GM18873 (cell line): ENCODE data around the gene MGAT1.
"Not testable (repeated sequence)": the region's sequence is repeated elsewhere in the genome, so short reads cannot be mapped to it uniquely, and the experiment has no call there.

ENCODE experiments used
- ATAC-seq: cut with Tn5 transposase; IDR thresholded peaks from one replicate; pipeline ENCODE4 v1.9.1; 2021; ENCODE audit warnings: mild to moderate bottlenecking, moderate library complexity, moderate number of reproducible peaks; ENCODE audit not compliant: unreplicated experiment, low FRiP score

The MGAT1 gene

DNA sequence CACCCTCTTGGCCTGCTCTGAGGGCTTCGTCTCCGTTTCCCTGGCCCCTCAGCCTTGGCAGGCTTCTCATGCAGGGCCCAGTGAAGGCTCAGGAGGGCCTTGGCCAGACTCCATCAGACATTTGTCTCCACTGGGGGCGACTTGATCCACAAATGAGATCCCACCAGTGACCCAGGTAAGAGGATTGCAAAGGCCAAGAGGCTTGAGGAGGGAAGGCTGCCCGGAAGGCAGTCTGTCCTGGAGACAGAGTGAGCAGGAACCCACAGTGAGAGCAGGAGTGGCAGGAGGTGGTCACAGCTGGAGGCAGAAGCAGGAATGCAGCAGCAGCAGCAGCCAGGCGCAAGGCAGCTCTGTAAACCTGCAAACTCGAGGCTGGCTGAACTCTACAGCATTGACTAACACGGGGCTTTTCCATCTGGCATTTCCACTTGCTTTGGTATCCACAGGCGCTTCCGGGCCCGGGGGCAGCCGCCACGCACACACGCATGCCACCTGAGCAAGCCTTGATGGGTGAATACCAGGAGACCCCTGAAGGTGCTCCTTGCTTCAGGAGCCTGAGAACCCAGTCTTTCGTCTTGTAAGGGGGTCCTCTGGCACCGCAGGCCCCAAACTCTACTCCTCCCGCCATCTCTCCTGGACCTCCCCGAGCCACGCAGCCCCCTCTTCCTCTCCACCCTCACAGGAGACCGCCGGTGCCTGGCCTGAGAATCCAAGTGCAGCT, 14.7 kb downstream of the MGAT1 start:
- no peak for ATAC-seq

GRCh38 chr5:180786531-180787398, 15.8 kb downstream of the MGAT1 start:
- no peak for ATAC-seq

- ATAC-seq: no peak
These were observed 16.8 kb downstream of the MGAT1 start for GRCh38 chr5:180785794-180786221.

- no peak for ATAC-seq
These were observed 17.4 kb downstream of the MGAT1 start for GRCh38 chr5:180785121-180785781.

DNA sequence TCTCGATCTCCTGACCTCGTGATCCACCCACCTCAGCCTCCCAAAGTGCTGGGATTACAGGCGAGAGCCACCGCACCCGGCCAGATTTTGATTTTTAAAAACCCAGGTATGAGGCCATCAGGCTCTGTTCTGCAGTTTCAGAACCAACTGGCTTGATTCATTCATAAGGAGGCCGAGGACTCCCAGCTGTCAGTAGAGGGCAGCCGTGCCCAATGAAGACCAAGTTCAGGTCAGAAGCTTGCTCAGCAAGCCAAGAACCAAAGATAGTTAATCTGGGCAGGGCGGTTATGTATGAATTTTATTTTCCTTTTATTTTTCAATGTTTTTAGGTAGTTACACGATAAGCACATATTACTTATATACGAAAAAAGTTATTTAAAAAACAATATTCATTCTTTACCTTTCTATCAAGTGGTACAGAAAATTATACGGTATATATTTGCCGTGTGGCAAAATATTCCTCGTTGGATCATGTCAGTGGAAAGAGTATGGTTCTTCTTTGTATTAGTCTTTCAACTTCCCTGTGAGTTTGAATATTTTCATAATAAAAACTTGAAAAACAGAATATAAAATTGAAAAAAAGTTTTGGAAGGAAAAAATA, 18.0 kb downstream of the MGAT1 start:
- no peak for ATAC-seq

DNA sequence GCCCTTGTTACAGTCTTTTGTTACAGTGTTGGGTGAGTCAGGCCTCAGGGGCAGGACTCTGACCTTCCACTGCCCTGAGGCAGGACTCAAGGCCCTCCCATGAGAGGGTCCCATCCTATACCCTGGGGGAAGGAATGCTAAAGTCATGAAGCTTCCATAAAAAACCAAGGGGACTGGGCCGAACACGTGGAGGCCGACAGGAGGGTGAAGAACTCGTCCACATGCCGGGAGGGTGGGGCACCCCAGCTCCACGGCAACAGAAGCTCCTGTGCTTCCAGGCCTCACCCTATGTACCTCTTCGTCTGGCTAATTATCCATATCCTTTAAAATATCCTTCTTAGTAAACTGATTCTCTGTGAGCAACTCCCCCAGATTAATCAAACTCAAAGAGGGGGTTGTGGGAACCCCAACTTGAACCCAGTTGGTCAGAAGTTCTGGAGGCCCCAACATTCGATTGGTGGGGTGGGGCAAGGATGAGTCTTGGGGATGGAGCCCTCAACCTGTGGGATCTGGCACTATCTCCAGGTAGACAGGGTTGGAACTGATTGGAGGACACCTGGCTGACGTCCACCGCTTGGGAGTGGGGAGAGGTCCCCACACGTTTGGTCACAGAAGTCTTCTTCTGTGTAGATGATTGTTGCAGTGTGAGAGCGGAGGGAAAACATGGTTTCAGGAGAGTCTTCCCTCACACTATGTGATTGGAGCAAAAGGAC, 19.1 kb downstream of the MGAT1 start:
- ATAC-seq: no peak

- ATAC-seq: no peak
These were observed 19.9 kb downstream of the MGAT1 start for GRCh38 chr5:180782748-180783147.

GRCh38 chr5:180781900-180782326, 20.7 kb downstream of the MGAT1 start:
- not testable (repeated sequence) for ATAC-seq

DNA sequence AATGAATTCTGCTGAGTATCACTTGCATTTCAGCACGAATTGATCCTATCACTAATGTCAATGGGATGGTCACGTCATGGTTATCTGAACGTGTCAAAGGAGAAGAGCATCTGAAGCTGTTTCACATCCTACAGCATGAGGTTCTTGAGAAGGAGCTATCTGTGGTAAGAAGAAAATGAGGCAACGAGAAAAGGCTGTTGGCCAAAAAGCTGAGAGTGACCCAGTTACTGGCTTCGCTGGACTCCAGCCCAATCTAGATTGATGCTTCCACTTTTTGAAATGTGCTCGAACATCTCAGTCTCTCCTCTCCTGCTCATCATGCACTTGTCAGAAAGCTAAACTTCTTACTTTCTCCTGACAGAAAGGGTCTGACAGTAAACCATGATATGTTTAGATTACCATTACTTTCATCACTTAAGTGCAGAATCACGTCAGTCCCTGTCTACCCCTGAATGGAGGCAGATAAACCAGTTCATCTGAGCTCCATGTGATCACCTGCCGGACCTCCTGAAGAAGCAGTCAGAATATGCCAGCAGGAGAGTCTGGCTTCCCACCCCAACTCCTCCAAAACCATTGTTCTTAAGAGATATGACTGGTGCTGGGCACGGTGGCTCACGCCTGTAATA, 22.5 kb downstream of the MGAT1 start:
- ATAC-seq: no peak

DNA sequence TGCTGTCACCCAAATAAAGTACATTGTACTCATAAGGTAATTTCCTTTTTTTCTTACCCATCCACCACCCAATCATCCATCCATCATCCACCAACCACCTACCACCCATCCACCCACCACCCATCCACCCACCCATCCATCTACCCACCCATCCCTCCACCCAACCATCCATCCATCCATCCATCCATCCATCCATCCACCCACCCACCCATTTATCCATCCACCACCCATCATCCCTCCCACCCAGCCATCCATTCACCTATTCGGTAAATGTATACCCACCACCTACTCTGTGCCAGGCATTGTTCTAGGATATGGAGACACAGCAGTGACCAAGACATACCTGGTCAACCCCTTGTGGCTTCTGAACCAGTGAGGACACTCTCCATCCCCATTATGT, 25.1 kb downstream of the MGAT1 start:
- no peak for ATAC-seq

DNA sequence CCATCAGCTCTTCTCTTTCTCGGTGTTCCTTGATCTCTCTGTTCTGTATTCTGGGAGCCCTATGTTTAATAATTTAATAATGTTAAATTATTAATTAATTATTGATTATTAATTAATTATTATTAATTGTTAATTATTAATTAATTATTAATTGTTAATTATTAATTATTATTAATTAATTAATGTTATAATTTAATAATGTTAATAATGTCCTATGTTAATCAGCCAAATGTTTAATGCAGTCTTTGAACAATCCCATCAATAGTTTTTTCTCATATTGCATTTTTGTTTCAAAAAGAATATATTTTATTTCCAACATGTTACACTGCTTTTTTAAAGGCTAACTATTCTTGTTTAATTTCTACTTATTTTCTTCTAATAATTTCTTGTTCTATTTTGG, 26.2 kb downstream of the MGAT1 start:
- no peak for ATAC-seq

GRCh38 chr5:180775624-180776023, 27.0 kb downstream of the MGAT1 start:
- no peak for ATAC-seq

- ATAC-seq: no peak
These were observed 30.8 kb downstream of the MGAT1 start for GRCh38 chr5:180771839-180772238.

DNA sequence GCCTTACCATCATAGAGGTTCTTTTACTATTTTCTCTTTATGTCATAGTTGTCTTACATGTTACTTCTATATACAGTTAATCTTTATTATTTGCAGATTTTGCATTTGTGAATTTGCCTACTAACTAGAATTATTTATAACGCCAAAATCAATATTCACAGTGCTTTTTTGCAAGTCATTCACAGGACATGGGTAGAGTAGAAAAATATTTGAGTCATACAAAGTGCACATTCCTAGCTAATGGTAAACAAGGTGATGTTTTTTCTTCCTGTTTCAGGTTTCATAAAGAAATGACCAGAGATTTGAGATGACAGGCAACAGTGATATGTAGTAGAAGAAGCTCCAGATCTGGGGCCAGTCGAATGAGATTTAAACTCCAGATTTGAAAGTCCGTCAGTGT, 32.8 kb downstream of the MGAT1 start:
- no peak for ATAC-seq

DNA sequence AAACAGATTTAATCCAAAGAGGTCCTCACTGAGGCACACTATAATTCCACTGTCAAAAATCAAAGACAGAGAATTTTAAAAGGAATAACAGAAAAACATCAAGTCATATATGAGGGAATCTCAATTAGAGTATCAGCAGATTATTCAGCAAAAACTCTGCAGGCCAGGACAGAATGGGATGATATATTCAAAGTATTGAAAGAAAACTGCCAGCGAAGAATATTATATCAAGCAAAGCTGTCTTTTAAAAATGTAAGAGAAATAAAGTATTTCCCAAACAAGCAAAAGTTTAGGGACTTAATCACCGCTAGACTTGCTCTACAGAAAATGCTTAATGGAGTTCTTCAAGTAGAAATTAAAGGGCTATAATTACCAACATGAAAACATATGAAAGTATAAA, 47.0 kb downstream of the MGAT1 start:
- no peak for ATAC-seq

- no peak for ATAC-seq
These were observed 58.4 kb downstream of the MGAT1 start for GRCh38 chr5:180744253-180744652.

GRCh38 chr5:180742727-180743126, 59.9 kb downstream of the MGAT1 start:
- ATAC-seq: no peak

DNA sequence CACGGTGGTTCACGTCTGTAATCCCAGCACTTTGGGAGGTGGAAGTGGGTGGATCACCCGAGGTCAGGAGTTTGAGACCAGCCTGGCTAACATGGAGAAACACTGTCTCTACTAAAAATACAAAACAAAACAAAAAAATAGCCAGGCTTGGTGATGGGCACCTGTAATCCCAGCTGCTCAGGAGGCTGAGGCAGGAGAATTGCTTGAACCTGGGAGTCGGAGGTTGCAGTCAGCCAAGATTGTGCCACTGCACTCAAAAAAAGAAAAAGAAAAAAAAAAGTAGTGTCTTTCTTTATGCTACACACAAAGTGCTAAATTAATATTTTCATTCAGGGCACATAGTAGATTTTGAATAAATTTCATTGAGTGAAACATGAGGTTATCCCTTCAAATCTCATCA, 61.7 kb downstream of the MGAT1 start:
- ATAC-seq: not testable (repeated sequence)

GRCh38 chr5:180739958-180740357, 62.6 kb downstream of the MGAT1 start, which contains the start of gene OR2Y1:
TSS of gene OR2Y1 (minus strand) at chr5:180740058. CDS start at chr5:180740058, 0 bp downstream.
- ATAC-seq: no peak

GRCh38 chr5:180739271-180739670, 63.3 kb downstream of the MGAT1 start:
- no peak for ATAC-seq
